Memory B cell (primary cell): ENCODE results near the gene CCDC178.
A peak's percentile ranks its signal among the peaks of the same experiment; 100 is the strongest.

Source experiments
- ATAC-seq: fragments of 150-1000 bp; cut with Tn5 transposase; 2 replicates; pipeline ENCODE4 v1.10.0; 2021; ENCODE audit warnings: low read depth, mild to moderate bottlenecking, moderate library complexity
- DNase-seq, 2 donors: peaks; one replicate each; pipeline ENCODE4 v3.0.0; 2022; ENCODE audit warnings: low spot score in 2 of 2
- H3K27ac Mint-ChIP-seq: one replicate; pipeline ENCODE4 v1.8.0; 2022; ENCODE audit warnings: mild to moderate bottlenecking, moderate library complexity, mixed read lengths
- H3K27me3 Mint-ChIP-seq: one replicate; pipeline ENCODE4 v1.8.0; 2022; ENCODE audit warnings: mixed read lengths
- H3K36me3 Mint-ChIP-seq: one replicate; pipeline ENCODE4 v1.8.0; 2022; ENCODE audit warnings: mild to moderate bottlenecking, mixed read lengths
- H3K4me1 Mint-ChIP-seq: one replicate; pipeline ENCODE4 v1.8.0; 2022; ENCODE audit warnings: mixed read lengths
- H3K4me3 Mint-ChIP-seq: one replicate; pipeline ENCODE4 v1.8.0; 2022; ENCODE audit warnings: mild to moderate bottlenecking, moderate library complexity, mixed read lengths
- H3K9me3 Mint-ChIP-seq: one replicate; pipeline ENCODE4 v1.8.0; 2022; ENCODE audit warnings: mixed read lengths

CCDC178 gene

GRCh38 chr18:32910694-32911296, 529.7 kb downstream of the CCDC178 start:
- peaks cover 34% of the 10 kb centered on the region for H3K4me1 Mint-ChIP-seq
- H3K27me3 Mint-ChIP-seq: no peaks in the 10 kb centered on the region
- no peak overlapping the region for H3K4me3 Mint-ChIP-seq
- H3K36me3 Mint-ChIP-seq: peaks cover 5% of the 10 kb centered on the region
- peaks cover 3% of the 10 kb centered on the region for H3K9me3 Mint-ChIP-seq
- ATAC-seq (no peak), DNase-seq (no peak)
- no peak overlapping the region for H3K27ac Mint-ChIP-seq

GRCh38 chr18:32909798-32910561, 530.5 kb downstream of the CCDC178 start:
- H3K4me1 Mint-ChIP-seq: peaks cover 30% of the 10 kb centered on the region
- peaks cover 3% of the 10 kb centered on the region for H3K9me3 Mint-ChIP-seq
- DNase-seq (peak in 1 of 2 donors; percentile 16), ATAC-seq (peak; percentile 98)
- H3K27me3 Mint-ChIP-seq: no peaks in the 10 kb centered on the region
- no peak overlapping the region for H3K27ac Mint-ChIP-seq
- peaks cover 5% of the 10 kb centered on the region for H3K36me3 Mint-ChIP-seq
- H3K4me3 Mint-ChIP-seq: peak overlapping the region; percentile 30

GRCh38 chr18:32908424-32908805, 532.1 kb downstream of the CCDC178 start:
- H3K36me3 Mint-ChIP-seq: peaks cover 5% of the 10 kb centered on the region
- peaks cover 3% of the 10 kb centered on the region for H3K9me3 Mint-ChIP-seq
- DNase-seq: no peak
- peaks cover 29% of the 10 kb centered on the region for H3K4me1 Mint-ChIP-seq
- H3K4me3 Mint-ChIP-seq: no peak overlapping the region
- H3K27ac Mint-ChIP-seq: no peak overlapping the region
- no peaks in the 10 kb centered on the region for H3K27me3 Mint-ChIP-seq
- ATAC-seq: no peak

GRCh38 chr18:32907648-32908423, 532.7 kb downstream of the CCDC178 start:
- H3K4me3 Mint-ChIP-seq: no peak overlapping the region
- H3K36me3 Mint-ChIP-seq: peaks cover 5% of the 10 kb centered on the region
- no peak for DNase-seq
- H3K27ac Mint-ChIP-seq: no peak overlapping the region
- peaks cover 30% of the 10 kb centered on the region for H3K4me1 Mint-ChIP-seq
- no peak for ATAC-seq
- peaks cover 3% of the 10 kb centered on the region for H3K9me3 Mint-ChIP-seq
- no peaks in the 10 kb centered on the region for H3K27me3 Mint-ChIP-seq

- peaks cover 35% of the 10 kb centered on the region for H3K4me1 Mint-ChIP-seq
- no peaks in the 10 kb centered on the region for H3K27me3 Mint-ChIP-seq
- H3K4me3 Mint-ChIP-seq: no peak overlapping the region
- H3K36me3 Mint-ChIP-seq: peaks cover 5% of the 10 kb centered on the region
- H3K27ac Mint-ChIP-seq: peak overlapping the region; percentile 29
- ATAC-seq: no peak
- peaks cover 3% of the 10 kb centered on the region for H3K9me3 Mint-ChIP-seq
- no peak for DNase-seq
Observed at GRCh38 chr18:32907311-32907585, 533.3 kb downstream of the CCDC178 start.

GRCh38 chr18:32906506-32907310, 533.8 kb downstream of the CCDC178 start:
- ATAC-seq: peak; percentile 19
- peak overlapping the region; percentile 22 for H3K4me3 Mint-ChIP-seq
- peaks cover 5% of the 10 kb centered on the region for H3K36me3 Mint-ChIP-seq
- peak overlapping the region; percentile 29 for H3K27ac Mint-ChIP-seq
- no peaks in the 10 kb centered on the region for H3K27me3 Mint-ChIP-seq
- peaks cover 39% of the 10 kb centered on the region for H3K4me1 Mint-ChIP-seq
- DNase-seq: no peak
- peaks cover 3% of the 10 kb centered on the region for H3K9me3 Mint-ChIP-seq

GRCh38 chr18:32905651-32906050, 534.9 kb downstream of the CCDC178 start:
- no peak for DNase-seq
- Mint-ChIP-seq H3K27ac (no peak overlapping the region), H3K27me3 (no peaks in the 10 kb centered on the region), H3K4me3 (no peak overlapping the region), H3K9me3 (peaks cover 3% of the 10 kb centered on the region), H3K4me1 (peaks cover 39% of the 10 kb centered on the region), H3K36me3 (peaks cover 5% of the 10 kb centered on the region)
- no peak for ATAC-seq

- H3K4me1 Mint-ChIP-seq: peaks cover 27% of the 10 kb centered on the region
- H3K4me3 Mint-ChIP-seq: no peak overlapping the region
Observed at GRCh38 chr18:32902568-32903330, 537.8 kb downstream of the CCDC178 start.

GRCh38 chr18:32899819-32900218, 540.7 kb downstream of the CCDC178 start:
- H3K9me3 Mint-ChIP-seq: peaks cover 8% of the 10 kb centered on the region
- no peaks in the 10 kb centered on the region for H3K27me3 Mint-ChIP-seq
- no peak overlapping the region for H3K4me3 Mint-ChIP-seq
- peaks cover 21% of the 10 kb centered on the region for H3K4me1 Mint-ChIP-seq
- H3K36me3 Mint-ChIP-seq: peaks cover 8% of the 10 kb centered on the region
- DNase-seq: no peak
- H3K27ac Mint-ChIP-seq: no peak overlapping the region
- ATAC-seq: no peak

More at GRCh38 chr18:32902568-32903330, 537.8 kb downstream of the CCDC178 start:
- H3K9me3 Mint-ChIP-seq: peaks cover 3% of the 10 kb centered on the region
- no peaks in the 10 kb centered on the region for H3K27me3 Mint-ChIP-seq
- peak; percentile 98 for ATAC-seq
- peaks cover 7% of the 10 kb centered on the region for H3K36me3 Mint-ChIP-seq
- no peak for DNase-seq
- peak overlapping the region; percentile 26 for H3K27ac Mint-ChIP-seq

- H3K4me3 Mint-ChIP-seq: no peak overlapping the region
Observed at GRCh38 chr18:32896776-32897547, 543.6 kb downstream of the CCDC178 start.

GRCh38 chr18:32893915-32894314, 546.6 kb downstream of the CCDC178 start:
- Mint-ChIP-seq H3K9me3 (peaks cover 8% of the 10 kb centered on the region), H3K36me3 (peaks cover 8% of the 10 kb centered on the region), H3K4me3 (no peak overlapping the region), H3K27me3 (no peaks in the 10 kb centered on the region), H3K4me1 (peaks cover 10% of the 10 kb centered on the region), H3K27ac (no peak overlapping the region)
- DNase-seq (no peak), ATAC-seq (no peak)

More at GRCh38 chr18:32896776-32897547, 543.6 kb downstream of the CCDC178 start:
- Mint-ChIP-seq H3K27ac (no peak overlapping the region), H3K27me3 (no peaks in the 10 kb centered on the region), H3K36me3 (peaks cover 8% of the 10 kb centered on the region), H3K4me1 (peaks cover 10% of the 10 kb centered on the region), H3K9me3 (peaks cover 8% of the 10 kb centered on the region)
- DNase-seq (no peak), ATAC-seq (no peak)

GRCh38 chr18:32891797-32892196, 548.7 kb downstream of the CCDC178 start:
- H3K4me3 Mint-ChIP-seq: no peak overlapping the region
- peaks cover 4% of the 10 kb centered on the region for H3K36me3 Mint-ChIP-seq
- H3K4me1 Mint-ChIP-seq: peaks cover 9% of the 10 kb centered on the region
- DNase-seq (no peak), ATAC-seq (peak; percentile 35)
- peaks cover 4% of the 10 kb centered on the region for H3K9me3 Mint-ChIP-seq
- H3K27ac Mint-ChIP-seq: peak overlapping the region; percentile 11
- H3K27me3 Mint-ChIP-seq: no peaks in the 10 kb centered on the region
